GM19351 (cell line): ENCODE results near the gene BTNL8.
A peak's percentile ranks its signal among the peaks of the same experiment; 100 is the strongest.

Experiments used
- ATAC-seq: cut with Tn5 transposase; IDR thresholded peaks from one replicate; pipeline ENCODE4 v1.9.1; 2021; ENCODE audit warnings: mild to moderate bottlenecking, moderate library complexity; ENCODE audit not compliant: unreplicated experiment

The BTNL8 gene

GRCh38 chr5:180898621-180899246, at the start of gene BTNL8:
Gene BTNL8 (plus strand): TSS chr5:180899159. CDS start chr5:180899311, 152 bp downstream.
- ATAC-seq, result no peak

GRCh38 chr5:180849827-180850226, 49.1 kb upstream of the BTNL8 start:
- ATAC-seq, result no peak

- no peak for ATAC-seq
Measured at GRCh38 chr5:180850434-180851078, 48.4 kb upstream of the BTNL8 start.

- ATAC-seq, result no peak
Measured at GRCh38 chr5:180852495-180852894, 46.5 kb upstream of the BTNL8 start.

GRCh38 chr5:180853121-180853847, 45.7 kb upstream of the BTNL8 start:
- no peak for ATAC-seq

- ATAC-seq, result no peak
Measured at GRCh38 chr5:180853848-180854176, 45.1 kb upstream of the BTNL8 start.

- no peak for ATAC-seq
Measured at GRCh38 chr5:180858586-180858985, 40.4 kb upstream of the BTNL8 start.

- peak; percentile 51 for ATAC-seq
Measured at GRCh38 chr5:180860273-180860886, 38.6 kb upstream of the BTNL8 start.

- peak; percentile 77 for ATAC-seq
Measured at GRCh38 chr5:180860887-180861822, 37.8 kb upstream of the BTNL8 start, which contains the start of gene ZFP62. Gene ZFP62 (minus strand): TSS chr5:180861276. CDS start chr5:180861219, 57 bp downstream.

GRCh38 chr5:180862645-180863044, 36.3 kb upstream of the BTNL8 start:
- no peak for ATAC-seq

GRCh38 chr5:180865981-180866695, 32.8 kb upstream of the BTNL8 start:
- no peak for ATAC-seq

GRCh38 chr5:180866985-180867384, 32.0 kb upstream of the BTNL8 start:
- ATAC-seq, result no peak

GRCh38 chr5:180868960-180869359, 30.0 kb upstream of the BTNL8 start:
- ATAC-seq, result no peak

- no peak for ATAC-seq
Measured at GRCh38 chr5:180869587-180869986, 29.4 kb upstream of the BTNL8 start.

- ATAC-seq, result no peak
Measured at GRCh38 chr5:180870276-180871068, 28.5 kb upstream of the BTNL8 start.

- ATAC-seq, result no peak
Measured at GRCh38 chr5:180872419-180872818, 26.5 kb upstream of the BTNL8 start.

- ATAC-seq, result no peak
Measured at GRCh38 chr5:180873615-180874520, 25.1 kb upstream of the BTNL8 start.
